ENCODE measurements around the gene SORBS1. TPM values are rescaled to one million over a fixed set of nuclear protein-coding genes. Genes with fewer than 3 reads are reported as not detected.

SORBS1 gene
- 0.91 and 1.1 TPM in 2 replicates for total RNA-seq

DNA sequence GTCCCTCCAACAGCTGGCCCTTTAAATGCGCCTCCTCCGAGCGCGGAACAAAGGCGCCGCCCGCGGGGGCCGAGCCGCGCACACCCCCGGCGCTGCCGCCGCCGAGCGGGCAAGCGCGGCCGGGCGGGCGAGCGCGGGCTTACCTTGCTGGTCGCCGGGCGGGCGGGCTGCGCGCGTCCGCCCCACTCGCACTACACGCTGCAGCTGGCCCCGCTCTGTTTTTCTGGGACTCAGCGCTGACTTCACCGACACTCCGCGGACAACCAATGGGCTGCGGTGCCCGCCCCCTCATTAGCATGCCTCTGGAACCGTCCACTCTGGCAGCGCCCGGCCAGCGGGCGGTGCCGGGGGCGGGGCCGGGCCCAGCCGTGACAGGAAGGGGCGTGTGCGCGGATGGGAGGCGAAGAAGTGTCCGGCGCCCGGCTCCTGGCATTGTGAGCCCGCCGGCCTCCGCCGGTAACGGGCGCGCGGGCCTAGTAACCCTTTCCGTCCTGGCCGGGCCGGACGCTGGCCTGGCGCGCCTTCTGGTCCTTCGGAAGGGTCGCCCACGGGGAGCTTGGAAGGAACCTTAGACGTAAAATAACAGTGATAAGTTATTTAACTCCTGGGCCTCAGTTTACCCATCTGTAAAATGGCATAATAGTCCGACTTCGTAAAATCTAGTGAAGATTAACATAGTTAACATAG is at the start of gene SORBS1:
SORBS1 (minus strand) TSS at position 195 of the 687 bp plus-strand sequence. CDS start 120,236 bp downstream, outside the sequence.
- intact Hi-C loops (cut with micrococcal nuclease) = loop anchor here (1.0 to 10.0 kb wide), 4 partner anchors 95 to 1017 kb away; partner anchors contain the start of genes ALDH18A1, HELLS and PDLIM1

DNA sequence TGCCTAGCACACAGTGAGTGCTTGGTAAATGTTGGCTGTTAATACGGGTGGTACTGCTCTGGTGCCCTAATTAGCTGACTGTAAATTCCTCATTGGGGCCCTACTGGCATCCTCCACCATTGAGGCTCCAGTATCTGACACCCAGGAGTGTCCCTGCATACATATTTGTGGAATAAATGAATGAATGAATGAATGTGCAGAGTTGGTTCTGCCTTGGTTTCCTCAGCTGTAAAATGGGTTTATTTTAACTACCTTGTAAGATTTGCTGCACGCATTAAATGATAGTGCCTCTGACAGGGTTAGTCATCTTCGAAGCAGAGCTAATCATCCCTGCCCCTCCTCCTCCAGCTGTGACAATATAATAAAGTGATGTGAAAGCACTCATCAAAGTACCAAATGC is 49.6 kb upstream of the SORBS1 start:
- intact Hi-C loops (cut with micrococcal nuclease) = no loop called here

DNA sequence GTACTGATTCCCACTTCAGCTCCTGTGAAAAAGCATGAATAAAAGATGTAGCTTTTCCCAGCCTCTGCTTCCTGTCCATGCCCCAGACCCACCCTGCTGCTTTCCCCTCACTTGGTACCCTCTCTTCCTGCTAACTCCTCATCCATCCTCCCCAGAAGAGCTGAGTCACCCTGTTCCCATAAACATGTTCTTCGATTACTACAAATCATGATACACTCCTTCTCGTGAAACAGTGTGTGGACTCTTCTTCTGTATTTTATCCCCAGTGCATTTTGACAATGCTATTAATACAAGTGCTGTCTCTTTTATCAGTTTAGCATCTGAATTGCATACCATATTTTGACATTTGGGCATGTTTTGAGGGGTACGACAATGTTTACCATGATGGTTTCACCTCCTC is 45.8 kb upstream of the SORBS1 start:
- intact Hi-C loops (cut with micrococcal nuclease) = no loop called here

DNA sequence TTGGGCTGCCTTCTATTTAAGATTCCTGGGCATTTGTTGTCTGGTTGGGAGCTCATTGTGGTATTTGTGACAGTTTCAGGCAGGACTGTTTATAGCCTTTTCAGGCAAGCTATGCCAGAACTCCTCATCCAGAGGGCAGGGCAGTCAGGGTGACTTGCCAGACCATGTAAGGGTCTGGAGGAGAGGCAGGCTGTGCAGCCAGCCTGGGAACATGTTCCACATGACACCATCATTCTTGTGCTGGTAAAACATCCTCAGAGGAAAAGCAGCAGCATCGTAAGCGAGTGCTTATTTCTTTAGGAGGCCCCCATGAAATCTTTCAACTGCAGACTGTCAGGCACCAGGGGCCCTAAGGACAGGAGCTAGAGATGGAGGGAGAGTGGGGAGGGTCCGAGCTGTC is 44.0 kb upstream of the SORBS1 start:
- intact Hi-C loops (cut with micrococcal nuclease) = no loop called here

DNA sequence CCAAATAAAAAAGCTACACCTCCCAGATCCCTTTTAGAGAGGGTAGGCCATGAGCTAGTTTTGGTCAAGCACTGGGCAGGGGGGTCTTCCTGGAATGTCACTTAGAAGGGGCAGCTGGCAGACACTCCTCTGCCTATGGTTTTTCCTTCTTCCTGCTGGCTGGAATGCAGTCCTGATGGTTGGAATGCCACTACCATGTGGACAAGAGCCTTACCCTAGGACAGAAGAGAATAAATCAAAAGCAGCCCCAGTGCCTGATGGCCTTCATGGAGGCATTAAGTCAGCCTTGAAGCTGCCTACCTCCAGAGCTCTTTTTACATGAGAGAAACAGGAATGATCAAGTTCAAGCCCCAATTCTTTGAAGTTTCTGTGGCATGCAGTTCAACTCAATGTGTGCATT is 43.5 kb upstream of the SORBS1 start:
- intact Hi-C loops (cut with micrococcal nuclease) = no loop called here

DNA sequence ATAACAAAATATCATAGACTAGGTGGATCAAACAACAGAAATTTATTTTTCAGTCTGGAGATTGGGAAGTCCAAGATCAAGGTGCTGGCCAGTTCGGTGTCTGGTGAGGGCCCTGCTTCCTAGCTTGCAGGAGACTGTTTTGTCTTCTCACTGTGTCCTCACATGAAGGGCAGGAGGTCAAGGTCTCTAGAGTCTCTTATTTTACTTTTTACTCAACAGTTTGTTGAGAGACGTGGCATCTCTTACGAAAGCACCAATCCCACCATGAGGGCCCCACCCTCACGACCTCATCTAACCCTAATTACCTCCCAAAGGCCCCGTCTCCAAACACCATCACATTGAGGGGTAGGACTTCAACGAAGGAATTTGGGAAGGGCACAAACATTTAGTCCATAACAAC is 41.2 kb upstream of the SORBS1 start:
- intact Hi-C loops (cut with micrococcal nuclease) = no loop called here

DNA sequence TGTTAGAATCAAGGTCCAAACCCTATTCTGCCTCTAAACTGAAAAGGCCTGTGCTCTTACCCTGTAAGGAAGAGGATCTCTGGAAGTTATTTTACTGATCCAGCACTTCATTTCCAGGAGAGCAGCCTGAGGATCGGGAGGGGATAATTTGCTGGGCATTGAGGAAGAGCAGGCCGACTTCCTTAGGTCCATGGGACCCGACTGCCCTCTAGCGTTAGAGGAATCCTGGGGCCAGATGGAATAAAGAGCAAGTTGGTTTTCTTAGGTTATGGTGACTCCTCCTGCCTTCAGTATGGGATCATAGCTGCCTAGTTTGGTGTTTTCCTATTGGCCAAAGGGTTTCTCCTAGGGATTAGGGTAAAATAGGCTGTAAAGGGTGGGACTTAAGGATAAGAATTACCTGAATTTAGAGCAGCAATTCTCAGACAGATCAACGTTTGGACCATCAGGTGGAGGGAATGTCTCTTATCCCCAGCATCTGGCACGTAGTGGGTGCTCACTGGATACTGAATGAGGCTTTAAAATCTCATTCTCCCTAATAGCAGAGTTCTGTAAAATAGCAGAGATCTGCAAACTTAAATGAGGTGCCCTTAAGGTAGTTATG is 40.0 kb upstream of the SORBS1 start:
- intact Hi-C loops (cut with micrococcal nuclease) = loop anchor here (1.0 kb wide), 2 partner anchors 171 to 227 kb away; no protein-coding TSS in a partner anchor

DNA sequence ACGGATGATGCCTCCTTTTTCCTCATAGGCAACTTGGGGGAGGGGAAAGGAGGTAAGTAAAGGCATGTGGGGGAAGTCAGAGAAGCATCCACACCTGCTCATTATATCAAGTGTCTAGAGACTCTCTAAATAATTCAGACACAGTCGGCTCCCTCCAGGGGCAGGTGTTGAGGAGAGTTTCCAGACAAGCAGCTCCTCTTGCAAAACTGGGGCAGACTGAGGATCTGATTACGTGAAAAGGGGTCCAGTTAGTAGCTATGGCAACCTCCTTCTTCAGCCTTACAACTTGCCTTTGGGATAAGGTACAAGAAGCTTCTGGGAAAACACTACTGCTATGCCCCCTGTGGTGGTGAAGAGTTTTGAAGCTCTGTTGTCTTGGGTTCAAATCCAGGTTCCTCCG is 39.0 kb upstream of the SORBS1 start:
- intact Hi-C loops (cut with micrococcal nuclease) = no loop called here

DNA sequence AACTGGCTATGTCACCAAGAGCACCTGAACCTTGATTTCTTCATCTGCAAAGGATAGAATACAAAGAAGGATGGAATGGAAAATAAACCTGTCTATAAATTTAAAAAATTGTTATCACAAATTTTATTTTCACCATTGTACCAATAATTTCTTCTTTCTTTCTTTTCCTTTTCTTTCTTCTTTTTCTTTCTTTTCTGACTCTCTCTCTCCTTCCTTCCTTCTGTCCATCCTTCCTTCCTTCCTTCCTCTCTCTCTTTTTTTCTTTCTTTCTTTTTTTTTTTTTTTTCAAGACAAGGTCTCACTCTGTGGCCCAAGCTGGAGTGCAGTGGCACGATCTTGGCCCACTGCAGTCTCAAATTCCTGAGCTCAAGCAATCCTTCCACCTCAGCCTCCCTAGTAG is 36.6 kb upstream of the SORBS1 start:
- intact Hi-C loops (cut with micrococcal nuclease) = no loop called here

DNA sequence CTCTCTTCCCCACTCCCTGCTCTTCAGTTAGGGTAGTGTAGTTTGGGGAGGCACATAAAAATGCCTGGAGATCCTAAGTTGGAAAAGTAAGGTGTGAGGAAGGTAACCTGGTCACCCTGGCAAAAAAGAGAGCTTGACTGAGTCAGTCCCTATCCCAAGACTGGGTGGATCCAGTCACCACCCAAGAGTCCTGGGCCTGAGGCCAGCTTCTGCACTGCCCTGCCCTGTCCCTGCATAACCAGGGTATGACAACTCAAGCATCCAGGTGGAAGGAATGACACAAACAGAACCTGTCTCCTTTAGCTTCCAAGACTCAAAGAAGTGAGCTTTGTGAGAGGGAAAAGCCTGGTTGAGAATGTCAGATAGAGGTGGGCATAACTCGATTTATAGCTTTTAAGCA is 26.9 kb upstream of the SORBS1 start:
- intact Hi-C loops (cut with micrococcal nuclease) = no loop called here

DNA sequence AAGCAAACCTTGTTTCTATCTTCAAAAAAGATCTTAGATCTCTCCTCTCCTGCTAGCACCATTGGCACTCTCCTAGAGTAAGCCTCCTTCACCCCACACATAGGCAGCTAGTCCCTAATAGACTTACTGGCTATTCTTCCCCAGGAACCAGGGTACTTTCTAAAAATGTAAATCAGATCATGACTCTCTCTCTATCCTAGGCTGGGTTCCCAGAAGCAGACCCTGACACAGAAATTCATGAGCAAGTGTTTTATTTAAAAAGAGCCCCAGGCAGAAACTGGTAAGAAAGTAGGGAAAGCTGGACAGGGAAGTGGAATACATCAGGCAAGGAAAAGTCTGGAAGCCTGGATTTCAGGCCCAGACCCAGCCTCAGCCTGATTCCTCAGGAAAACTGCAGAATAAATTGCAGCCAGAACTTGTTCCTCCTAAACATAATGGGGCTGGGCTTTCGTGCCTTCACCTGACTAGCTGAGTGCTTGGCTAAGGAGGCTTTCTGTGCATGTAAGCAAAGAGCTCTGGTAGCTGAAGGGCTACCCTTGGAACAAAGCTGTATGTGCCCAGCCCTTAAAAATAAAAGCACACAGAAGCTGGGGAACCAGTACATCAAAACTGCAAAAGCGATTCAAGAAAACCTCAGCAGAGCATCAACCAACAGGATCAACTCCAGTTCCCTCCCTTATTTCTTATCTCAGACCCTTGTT is 18.8 kb upstream of the SORBS1 start:
- intact Hi-C loops (cut with micrococcal nuclease) = no loop called here

DNA sequence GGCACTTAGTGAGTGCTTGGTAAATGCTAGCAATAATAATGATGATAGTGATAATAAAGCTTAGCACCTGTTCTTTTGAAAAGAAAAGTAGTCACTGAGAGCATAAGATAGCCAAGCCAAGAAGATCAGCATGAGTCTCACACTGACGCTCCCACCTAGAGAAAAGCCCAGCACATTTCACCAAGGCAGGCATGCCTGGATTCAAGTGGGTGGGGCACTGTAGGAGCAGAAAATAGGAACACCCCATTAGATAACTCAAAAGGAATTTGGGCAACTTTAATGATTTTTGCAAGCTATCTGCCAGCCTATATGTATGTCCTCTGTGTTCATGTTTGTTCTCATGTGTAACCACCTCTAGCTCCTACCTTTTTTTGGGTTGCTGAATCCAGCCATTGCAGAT is 18.1 kb upstream of the SORBS1 start:
- intact Hi-C loops (cut with micrococcal nuclease) = no loop called here

DNA sequence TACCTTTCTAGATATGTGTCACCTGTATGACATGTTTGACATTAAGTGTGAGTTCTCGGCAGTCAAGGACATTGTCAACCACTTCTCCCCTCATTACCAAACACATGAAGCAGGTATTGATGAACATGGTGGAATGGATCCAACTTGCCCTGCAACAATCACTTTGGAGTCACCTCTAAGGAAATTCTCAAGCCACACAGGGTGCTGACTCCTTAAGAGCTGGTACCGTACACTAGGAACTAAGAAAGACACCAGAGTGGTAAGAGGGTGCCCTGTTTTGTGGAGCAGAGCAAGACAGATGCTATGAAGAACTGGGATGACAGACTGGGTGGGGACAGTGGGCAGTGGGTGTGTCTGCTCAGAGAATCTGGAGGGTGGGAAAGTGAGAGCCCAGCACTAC is 17.4 kb upstream of the SORBS1 start:
- intact Hi-C loops (cut with micrococcal nuclease) = no loop called here

DNA sequence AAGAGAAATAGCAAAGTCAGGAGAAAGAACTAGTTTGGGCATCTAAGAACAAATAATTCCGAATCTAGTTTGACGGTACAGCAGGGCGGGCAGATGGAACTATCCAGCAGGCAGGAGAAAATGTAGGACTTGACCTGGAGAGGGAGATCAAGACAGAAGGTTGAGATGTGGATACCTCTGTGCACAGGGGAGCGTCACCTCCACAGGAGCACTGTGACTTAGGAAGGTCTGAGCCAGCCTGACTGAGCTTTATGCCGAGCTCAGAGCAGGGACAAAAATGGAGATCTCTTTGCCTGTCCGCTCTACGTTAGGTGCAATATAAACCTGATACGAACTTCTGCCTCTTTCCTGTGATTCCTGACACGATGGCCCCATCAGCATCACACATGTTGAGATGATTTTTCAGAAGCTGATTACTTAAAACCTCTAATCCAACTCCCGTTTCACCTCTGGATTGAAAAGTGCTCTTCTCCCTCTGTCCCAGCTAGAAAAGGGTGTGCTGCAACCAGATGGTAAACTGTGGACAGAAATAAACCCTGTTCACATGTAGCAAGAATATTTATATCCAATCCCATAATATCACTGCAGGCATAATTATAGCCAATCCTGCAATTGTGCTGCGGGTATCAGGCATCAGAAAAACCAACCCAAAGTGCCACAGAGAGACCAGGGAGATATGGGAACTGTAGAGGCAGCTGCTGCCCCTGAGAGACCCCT is 13.6 kb upstream of the SORBS1 start:
- intact Hi-C loops (cut with micrococcal nuclease) = no loop called here

DNA sequence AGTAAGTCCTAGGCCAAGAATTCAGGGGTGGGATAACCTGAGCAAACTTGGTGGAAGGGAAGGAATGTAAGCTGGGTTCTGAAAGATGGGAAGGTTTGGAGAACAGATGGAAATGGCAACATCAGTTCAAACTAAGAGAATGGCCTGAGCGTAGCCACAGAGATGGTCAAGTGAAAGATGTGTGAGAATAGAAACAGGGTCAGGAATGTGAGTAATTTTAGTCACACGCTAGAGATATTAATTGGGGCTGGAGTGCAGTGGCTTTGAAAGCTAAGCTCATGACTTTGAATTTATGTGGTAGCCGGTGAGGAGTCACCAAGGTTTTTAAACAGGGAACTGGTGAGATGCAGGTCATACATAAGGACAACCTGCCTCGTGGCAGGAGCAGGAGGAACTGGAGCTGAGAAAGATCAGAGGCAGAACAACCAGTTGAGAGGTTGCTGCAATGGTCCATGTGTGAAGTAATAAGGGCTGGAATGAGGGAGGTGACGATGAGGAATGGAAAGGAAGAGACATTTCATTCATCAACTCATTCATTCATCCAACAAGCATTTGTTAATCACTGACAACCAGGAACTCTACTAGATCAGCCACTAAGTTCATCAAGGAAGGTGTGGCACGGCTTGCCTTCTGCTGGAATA is 12.9 kb upstream of the SORBS1 start:
- intact Hi-C loops (cut with micrococcal nuclease) = no loop called here

DNA sequence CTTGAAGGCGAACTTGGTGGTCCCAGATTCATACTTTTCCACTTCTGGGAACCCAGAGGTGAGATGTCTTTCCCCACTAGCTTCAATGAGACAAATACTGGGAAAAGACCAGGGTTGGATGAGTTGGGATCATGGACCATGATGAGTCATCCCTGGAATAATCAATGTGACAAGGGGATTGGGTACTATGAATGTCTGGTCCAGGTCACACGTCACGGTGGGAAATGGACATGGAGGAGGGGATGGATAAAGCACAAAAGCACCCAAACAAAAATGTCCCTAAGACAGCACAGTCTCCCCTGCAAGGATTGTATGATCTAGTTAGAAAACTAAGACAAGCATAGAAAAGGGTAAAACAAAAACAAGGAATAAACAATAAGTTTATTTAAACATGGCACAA is 12.4 kb upstream of the SORBS1 start:
- intact Hi-C loops (cut with micrococcal nuclease) = no loop called here

DNA sequence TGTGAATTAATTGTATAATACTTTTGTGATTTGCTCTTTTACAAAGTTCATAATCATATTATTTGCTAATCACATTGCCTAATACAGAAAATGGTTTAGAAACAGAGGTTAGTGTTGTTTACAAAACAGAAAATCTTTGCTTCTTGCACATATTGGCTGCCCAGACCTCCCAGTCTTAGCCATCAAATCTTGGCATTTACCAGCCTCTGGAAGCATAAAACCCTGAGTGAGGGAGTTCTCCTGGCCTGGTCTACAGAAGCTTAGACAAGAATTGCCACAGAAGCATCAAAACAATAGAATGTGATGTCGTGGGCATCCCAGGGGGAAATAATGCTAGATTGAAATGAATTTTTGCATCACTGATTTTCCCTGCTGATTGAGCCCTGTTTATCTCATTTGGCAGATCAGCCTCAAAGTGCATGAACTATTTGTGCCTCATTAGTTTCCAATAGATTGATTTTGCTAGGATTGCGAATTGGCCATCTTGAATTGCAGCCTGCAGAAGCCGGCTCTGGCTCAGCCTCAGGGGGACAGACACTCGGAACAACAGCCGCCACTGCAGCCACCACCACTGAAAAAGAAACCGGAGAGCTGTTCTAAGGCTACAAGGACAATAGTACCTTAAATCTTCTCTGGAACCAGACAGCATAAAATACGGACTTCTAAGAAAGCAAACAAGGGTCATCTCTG is 11.1 kb upstream of the SORBS1 start:
- intact Hi-C loops (cut with micrococcal nuclease) = no loop called here

DNA sequence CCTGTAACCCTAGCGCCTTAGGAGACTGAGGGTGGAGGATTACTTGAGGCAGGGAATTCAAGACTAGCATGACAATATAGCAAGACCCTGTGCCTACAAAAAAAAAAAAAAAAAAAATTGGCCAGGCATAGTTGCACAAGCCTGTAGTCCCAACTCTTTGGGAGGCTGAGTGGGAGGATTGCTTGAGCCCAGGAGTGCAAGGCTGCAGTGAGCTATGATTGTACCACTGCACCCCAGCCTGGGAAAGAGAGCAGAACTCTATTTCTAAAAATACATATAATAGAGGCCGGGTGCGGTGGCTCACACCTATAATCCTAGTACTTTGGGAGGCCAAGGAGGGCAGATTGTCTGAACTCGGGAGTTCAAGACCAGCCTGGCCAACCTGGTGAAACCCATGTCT is 10.2 kb upstream of the SORBS1 start:
- intact Hi-C loops (cut with micrococcal nuclease) = no loop called here

DNA sequence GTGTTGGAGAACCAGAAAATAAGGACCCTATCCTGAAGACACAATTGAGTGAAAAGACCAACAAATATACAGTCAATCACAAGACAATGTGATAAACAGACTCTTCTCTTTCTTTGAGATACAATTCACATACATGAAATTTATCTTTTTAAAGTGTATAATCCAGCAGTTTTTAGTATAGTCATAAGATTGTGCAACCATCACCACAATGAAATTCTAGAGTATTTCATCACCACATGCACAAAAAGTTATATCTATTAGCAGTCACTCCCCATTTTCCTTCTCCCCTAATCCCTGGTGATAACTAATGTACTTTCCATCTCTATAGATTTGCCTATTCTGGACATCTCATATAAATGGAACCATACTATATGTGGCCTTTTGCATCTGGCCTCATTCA is 8.2 kb upstream of the SORBS1 start:
- intact Hi-C loops (cut with micrococcal nuclease) = loop anchor here (10.0 kb wide), 1 partner anchor 1025 kb away; the partner anchor contains the start of gene HELLS

DNA sequence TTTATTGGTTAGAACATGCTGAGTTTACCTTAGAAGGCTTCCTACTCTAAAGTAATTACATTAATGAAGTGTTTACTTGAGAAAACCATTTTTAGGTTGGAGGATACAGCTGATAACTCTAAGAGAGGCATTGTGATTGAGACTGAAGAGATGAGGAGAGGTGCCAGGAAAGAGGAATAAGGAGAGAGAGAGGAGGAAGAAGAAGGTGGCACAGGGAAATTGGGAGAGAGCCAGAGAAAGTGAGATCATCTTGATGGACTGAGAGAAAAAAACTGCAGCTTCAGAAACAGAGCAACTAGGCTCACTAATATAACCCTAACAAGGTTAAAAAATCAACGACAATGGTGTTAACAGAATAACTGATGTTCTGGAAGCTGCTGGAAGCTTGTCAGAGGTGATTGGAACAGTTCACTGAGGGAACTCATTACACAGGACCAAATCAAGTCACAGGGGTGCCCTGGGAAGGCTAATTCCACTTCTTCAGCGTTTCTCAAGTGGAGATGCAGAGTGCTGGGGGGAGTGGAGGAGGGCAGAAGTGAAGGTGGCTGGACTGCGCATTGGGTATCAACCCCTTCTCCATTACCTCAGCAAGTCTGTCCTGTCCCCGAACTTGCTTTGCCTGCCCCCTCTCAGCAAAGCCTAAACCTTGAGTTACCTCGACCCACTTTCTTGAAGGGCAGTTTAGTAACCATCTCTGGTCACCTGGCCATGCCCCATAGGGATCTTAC is 6.9 kb upstream of the SORBS1 start:
- intact Hi-C loops (cut with micrococcal nuclease) = loop anchor here (10.0 kb wide), 1 partner anchor 1023 kb away; the partner anchor contains the start of gene HELLS
